ENCODE data around the gene CRIP1.

The CRIP1 gene

GRCh38 chr14:105505101-105505500 lies 18.4 kb downstream of the CRIP1 start:
- no peak for DNase-seq
- Histone ChIP-seq H4K5ac (ENCODE audit: low read length) (no peak overlapping the region), H3K23ac (ENCODE audit: low read length) (no peak overlapping the region), H3K79me1 (ENCODE audit: low read length) (no peaks in the 10 kb centered on the region), H3K4ac (ENCODE audit: low read depth, low read length) (no peak overlapping the region), H3K4me2 (ENCODE audit: low read length) (no peak overlapping the region), H2AK5ac (ENCODE audit: low read length) (no peak overlapping the region), H3K4me1 (ENCODE audit: control insufficient read depth, low read depth, low read length) (no peaks in the 10 kb centered on the region), H3K27me3 (ENCODE audit: insufficient read depth, low read length, poor library complexity) (no peaks in the 10 kb centered on the region), H3K36me3 (ENCODE audit: control insufficient read depth, insufficient read depth, low read length) (no peaks in the 10 kb centered on the region), H3K27ac (ENCODE audit: low read depth, low read length) (no peak overlapping the region), H3K4me3 (ENCODE audit: low read length) (no peak overlapping the region), H3K18ac (ENCODE audit: low read length) (no peak overlapping the region), H2BK5ac (ENCODE audit: low read length) (no peak overlapping the region), H2BK120ac (ENCODE audit: low read depth, low read length) (no peak overlapping the region), H2BK15ac (replicated peaks; ENCODE audit: low read depth) (no peak overlapping the region), H3K79me2 (ENCODE audit: control insufficient read depth, insufficient read depth, low read length) (no peaks in the 10 kb centered on the region), H4K8ac (ENCODE audit: low read depth, low read length) (no peak overlapping the region), H3K9ac (ENCODE audit: low read length) (no peak overlapping the region), H3K56ac (ENCODE audit: low read length) (no peak overlapping the region)
- no CpG with 5 or more reads among the region's 16 CpGs for WGBS (ENCODE audit: extremely low coverage, insufficient coverage, low lambda C conversion rate)

GRCh38 chr14:105507247-105507646 lies 20.6 kb downstream of the CRIP1 start:
- Histone ChIP-seq H2BK5ac (ENCODE audit: low read length) (no peak overlapping the region), H3K36me3 (ENCODE audit: control insufficient read depth, insufficient read depth, low read length) (no peaks in the 10 kb centered on the region), H3K27ac (ENCODE audit: low read depth, low read length) (no peak overlapping the region), H3K79me1 (ENCODE audit: low read length) (no peaks in the 10 kb centered on the region), H4K5ac (ENCODE audit: low read length) (no peak overlapping the region), H3K4me2 (ENCODE audit: low read length) (no peak overlapping the region), H3K79me2 (ENCODE audit: control insufficient read depth, insufficient read depth, low read length) (no peaks in the 10 kb centered on the region), H2AK5ac (ENCODE audit: low read length) (no peak overlapping the region), H4K8ac (ENCODE audit: low read depth, low read length) (no peak overlapping the region), H3K27me3 (ENCODE audit: insufficient read depth, low read length, poor library complexity) (no peaks in the 10 kb centered on the region), H3K56ac (ENCODE audit: low read length) (no peak overlapping the region), H3K9ac (ENCODE audit: low read length) (no peak overlapping the region), H3K23ac (ENCODE audit: low read length) (no peak overlapping the region), H3K4ac (ENCODE audit: low read depth, low read length) (no peak overlapping the region), H3K18ac (ENCODE audit: low read length) (no peak overlapping the region), H3K4me1 (ENCODE audit: control insufficient read depth, low read depth, low read length) (no peaks in the 10 kb centered on the region), H2BK15ac (replicated peaks; ENCODE audit: low read depth) (no peak overlapping the region), H3K4me3 (ENCODE audit: low read length) (no peak overlapping the region), H2BK120ac (ENCODE audit: low read depth, low read length) (no peak overlapping the region)
- WGBS (ENCODE audit: extremely low coverage, insufficient coverage, low lambda C conversion rate), result no CpG with 5 or more reads among the region's 17 CpGs
- no peak for DNase-seq

- H2BK5ac ChIP-seq (ENCODE audit: low read length), result no peak overlapping the region
- H3K4me1 ChIP-seq (ENCODE audit: control insufficient read depth, low read depth, low read length), result no peaks in the 10 kb centered on the region
- no peak overlapping the region for H3K27ac ChIP-seq (ENCODE audit: low read depth, low read length)
- no peak overlapping the region for H3K9ac ChIP-seq (ENCODE audit: low read length)
- H3K56ac ChIP-seq (ENCODE audit: low read length), result no peak overlapping the region
- H3K36me3 ChIP-seq (ENCODE audit: control insufficient read depth, insufficient read depth, low read length), result no peaks in the 10 kb centered on the region
- H3K23ac ChIP-seq (ENCODE audit: low read length), result no peak overlapping the region
- no peak for DNase-seq
- WGBS (ENCODE audit: extremely low coverage, insufficient coverage, low lambda C conversion rate), result no CpG with 5 or more reads among the region's 16 CpGs
- no peaks in the 10 kb centered on the region for H3K79me2 ChIP-seq (ENCODE audit: control insufficient read depth, insufficient read depth, low read length)
- no peaks in the 10 kb centered on the region for H3K27me3 ChIP-seq (ENCODE audit: insufficient read depth, low read length, poor library complexity)
- H3K79me1 ChIP-seq (ENCODE audit: low read length), result no peaks in the 10 kb centered on the region
- H2BK15ac ChIP-seq (replicated peaks; ENCODE audit: low read depth), result no peak overlapping the region
- no peak overlapping the region for H3K4ac ChIP-seq (ENCODE audit: low read depth, low read length)
- no peak overlapping the region for H2BK120ac ChIP-seq (ENCODE audit: low read depth, low read length)
- H3K4me3 ChIP-seq (ENCODE audit: low read length), result no peak overlapping the region
- no peak overlapping the region for H3K4me2 ChIP-seq (ENCODE audit: low read length)
- no peak overlapping the region for H2AK5ac ChIP-seq (ENCODE audit: low read length)
- no peak overlapping the region for H4K8ac ChIP-seq (ENCODE audit: low read depth, low read length)
- H3K18ac ChIP-seq (ENCODE audit: low read length), result no peak overlapping the region
- H4K5ac ChIP-seq (ENCODE audit: low read length), result no peak overlapping the region
These were observed 21.4 kb downstream of the CRIP1 start for GRCh38 chr14:105508069-105508468.

- no peak overlapping the region for H3K23ac ChIP-seq (ENCODE audit: low read length)
- H2BK5ac ChIP-seq (ENCODE audit: low read length), result no peak overlapping the region
- no peak overlapping the region for H3K4ac ChIP-seq (ENCODE audit: low read depth, low read length)
- H3K18ac ChIP-seq (ENCODE audit: low read length), result no peak overlapping the region
- H3K56ac ChIP-seq (ENCODE audit: low read length), result no peak overlapping the region
- no peak for DNase-seq
- H2BK15ac ChIP-seq (replicated peaks; ENCODE audit: low read depth), result no peak overlapping the region
- H3K36me3 ChIP-seq (ENCODE audit: control insufficient read depth, insufficient read depth, low read length), result no peaks in the 10 kb centered on the region
- H3K27ac ChIP-seq (ENCODE audit: low read depth, low read length), result no peak overlapping the region
- H4K5ac ChIP-seq (ENCODE audit: low read length), result no peak overlapping the region
- no peaks in the 10 kb centered on the region for H3K27me3 ChIP-seq (ENCODE audit: insufficient read depth, low read length, poor library complexity)
- no peaks in the 10 kb centered on the region for H3K4me1 ChIP-seq (ENCODE audit: control insufficient read depth, low read depth, low read length)
- no peak overlapping the region for H4K8ac ChIP-seq (ENCODE audit: low read depth, low read length)
- H3K79me2 ChIP-seq (ENCODE audit: control insufficient read depth, insufficient read depth, low read length), result no peaks in the 10 kb centered on the region
- H2AK5ac ChIP-seq (ENCODE audit: low read length), result no peak overlapping the region
- H3K4me3 ChIP-seq (ENCODE audit: low read length), result no peak overlapping the region
- no peak overlapping the region for H2BK120ac ChIP-seq (ENCODE audit: low read depth, low read length)
- H3K79me1 ChIP-seq (ENCODE audit: low read length), result no peaks in the 10 kb centered on the region
- H3K9ac ChIP-seq (ENCODE audit: low read length), result no peak overlapping the region
- WGBS (ENCODE audit: extremely low coverage, insufficient coverage, low lambda C conversion rate), result no CpG with 5 or more reads among the region's 12 CpGs
- no peak overlapping the region for H3K4me2 ChIP-seq (ENCODE audit: low read length)
These were observed 21.9 kb downstream of the CRIP1 start for GRCh38 chr14:105508601-105509000.

- no peak overlapping the region for H2AK5ac ChIP-seq (ENCODE audit: low read length)
- no peaks in the 10 kb centered on the region for H3K36me3 ChIP-seq (ENCODE audit: control insufficient read depth, insufficient read depth, low read length)
- H3K4me2 ChIP-seq (ENCODE audit: low read length), result no peak overlapping the region
- H3K27ac ChIP-seq (ENCODE audit: low read depth, low read length), result no peak overlapping the region
- DNase-seq, result no peak
- H2BK120ac ChIP-seq (ENCODE audit: low read depth, low read length), result no peak overlapping the region
- no peaks in the 10 kb centered on the region for H3K79me1 ChIP-seq (ENCODE audit: low read length)
- no peak overlapping the region for H2BK5ac ChIP-seq (ENCODE audit: low read length)
- no peak overlapping the region for H3K4ac ChIP-seq (ENCODE audit: low read depth, low read length)
- H3K79me2 ChIP-seq (ENCODE audit: control insufficient read depth, insufficient read depth, low read length), result no peaks in the 10 kb centered on the region
- no peak overlapping the region for H4K8ac ChIP-seq (ENCODE audit: low read depth, low read length)
- H3K4me3 ChIP-seq (ENCODE audit: low read length), result no peak overlapping the region
- no peak overlapping the region for H3K23ac ChIP-seq (ENCODE audit: low read length)
- no peak overlapping the region for H2BK15ac ChIP-seq (replicated peaks; ENCODE audit: low read depth)
- no peak overlapping the region for H3K18ac ChIP-seq (ENCODE audit: low read length)
- no peak overlapping the region for H3K9ac ChIP-seq (ENCODE audit: low read length)
- H3K27me3 ChIP-seq (ENCODE audit: insufficient read depth, low read length, poor library complexity), result no peaks in the 10 kb centered on the region
- no peak overlapping the region for H4K5ac ChIP-seq (ENCODE audit: low read length)
- H3K56ac ChIP-seq (ENCODE audit: low read length), result no peak overlapping the region
- no CpG with 5 or more reads among the region's 5 CpGs for WGBS (ENCODE audit: extremely low coverage, insufficient coverage, low lambda C conversion rate)
- no peaks in the 10 kb centered on the region for H3K4me1 ChIP-seq (ENCODE audit: control insufficient read depth, low read depth, low read length)
These were observed 30.4 kb downstream of the CRIP1 start for GRCh38 chr14:105517096-105517495.

- no peak overlapping the region for H3K27ac ChIP-seq (ENCODE audit: low read depth, low read length)
- no peak overlapping the region for H3K9ac ChIP-seq (ENCODE audit: low read length)
- no peak overlapping the region for H3K18ac ChIP-seq (ENCODE audit: low read length)
- no CpG with 5 or more reads among the region's 14 CpGs for WGBS (ENCODE audit: extremely low coverage, insufficient coverage, low lambda C conversion rate)
- H3K56ac ChIP-seq (ENCODE audit: low read length), result no peak overlapping the region
- H3K4me1 ChIP-seq (ENCODE audit: control insufficient read depth, low read depth, low read length), result no peaks in the 10 kb centered on the region
- no peaks in the 10 kb centered on the region for H3K79me1 ChIP-seq (ENCODE audit: low read length)
- no peak overlapping the region for H2AK5ac ChIP-seq (ENCODE audit: low read length)
- no peak overlapping the region for H3K4me3 ChIP-seq (ENCODE audit: low read length)
- no peak overlapping the region for H3K23ac ChIP-seq (ENCODE audit: low read length)
- H3K27me3 ChIP-seq (ENCODE audit: insufficient read depth, low read length, poor library complexity), result no peaks in the 10 kb centered on the region
- no peak overlapping the region for H4K8ac ChIP-seq (ENCODE audit: low read depth, low read length)
- H3K4ac ChIP-seq (ENCODE audit: low read depth, low read length), result no peak overlapping the region
- no peak overlapping the region for H2BK15ac ChIP-seq (replicated peaks; ENCODE audit: low read depth)
- no peak overlapping the region for H3K4me2 ChIP-seq (ENCODE audit: low read length)
- H2BK120ac ChIP-seq (ENCODE audit: low read depth, low read length), result no peak overlapping the region
- no peaks in the 10 kb centered on the region for H3K36me3 ChIP-seq (ENCODE audit: control insufficient read depth, insufficient read depth, low read length)
- DNase-seq, result no peak
- H2BK5ac ChIP-seq (ENCODE audit: low read length), result no peak overlapping the region
- no peaks in the 10 kb centered on the region for H3K79me2 ChIP-seq (ENCODE audit: control insufficient read depth, insufficient read depth, low read length)
- no peak overlapping the region for H4K5ac ChIP-seq (ENCODE audit: low read length)
These were observed 33.4 kb downstream of the CRIP1 start for GRCh38 chr14:105519946-105520698.
